ENCODE measurements around the gene PNCK.

PNCK gene

GRCh38 chrX:153625271-153626024 is 48.2 kb downstream of the PNCK start:
- no peak for DNase-seq

DNA sequence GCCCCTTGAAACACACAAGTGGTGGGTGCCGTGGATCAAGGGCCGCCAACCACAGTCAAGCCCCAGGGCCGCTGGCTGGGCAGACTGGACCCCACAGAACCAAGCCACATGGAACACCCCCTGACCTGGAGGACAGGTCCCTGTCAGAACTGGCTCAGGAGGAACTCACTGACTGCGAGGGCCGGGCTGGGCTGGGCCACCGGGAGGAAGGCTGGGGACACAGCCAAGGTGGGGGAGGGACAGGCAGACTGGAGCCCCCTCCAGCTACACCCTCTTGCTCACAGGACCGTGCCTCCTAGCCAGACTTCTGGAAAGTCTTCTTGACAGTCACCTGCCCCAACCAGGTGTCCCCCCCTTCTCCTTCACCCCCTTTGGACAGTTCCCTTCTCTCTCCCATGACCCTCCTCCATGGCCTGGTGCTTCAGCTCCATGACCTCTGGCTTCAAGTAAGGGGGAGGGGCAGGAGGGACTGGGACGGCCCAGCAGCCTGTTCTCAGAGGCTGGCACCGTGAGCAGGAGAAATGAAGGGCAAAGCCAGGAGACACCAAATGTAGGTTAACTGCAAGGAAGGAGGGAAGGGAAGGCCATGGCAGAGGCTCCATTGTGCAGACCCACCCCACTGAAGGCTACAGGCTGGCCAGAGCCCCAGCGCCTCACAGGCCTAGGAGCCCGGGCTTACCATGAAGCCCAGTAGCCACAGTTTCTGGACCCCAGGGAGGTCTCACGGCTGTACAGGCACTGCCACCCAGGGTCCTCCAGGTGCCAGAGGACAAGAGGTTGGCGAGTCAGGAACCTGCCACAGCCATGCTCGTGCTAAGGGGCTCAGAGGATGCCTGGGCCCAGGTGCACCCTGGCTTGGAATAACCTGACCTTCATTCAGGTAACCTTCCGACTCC is 49.2 kb downstream of the PNCK start:
- DNase-seq: no peak

GRCh38 chrX:153623310-153624029 is 50.1 kb downstream of the PNCK start:
- DNase-seq: no peak

GRCh38 chrX:153622661-153623309 is 50.8 kb downstream of the PNCK start:
- no peak for DNase-seq

DNA sequence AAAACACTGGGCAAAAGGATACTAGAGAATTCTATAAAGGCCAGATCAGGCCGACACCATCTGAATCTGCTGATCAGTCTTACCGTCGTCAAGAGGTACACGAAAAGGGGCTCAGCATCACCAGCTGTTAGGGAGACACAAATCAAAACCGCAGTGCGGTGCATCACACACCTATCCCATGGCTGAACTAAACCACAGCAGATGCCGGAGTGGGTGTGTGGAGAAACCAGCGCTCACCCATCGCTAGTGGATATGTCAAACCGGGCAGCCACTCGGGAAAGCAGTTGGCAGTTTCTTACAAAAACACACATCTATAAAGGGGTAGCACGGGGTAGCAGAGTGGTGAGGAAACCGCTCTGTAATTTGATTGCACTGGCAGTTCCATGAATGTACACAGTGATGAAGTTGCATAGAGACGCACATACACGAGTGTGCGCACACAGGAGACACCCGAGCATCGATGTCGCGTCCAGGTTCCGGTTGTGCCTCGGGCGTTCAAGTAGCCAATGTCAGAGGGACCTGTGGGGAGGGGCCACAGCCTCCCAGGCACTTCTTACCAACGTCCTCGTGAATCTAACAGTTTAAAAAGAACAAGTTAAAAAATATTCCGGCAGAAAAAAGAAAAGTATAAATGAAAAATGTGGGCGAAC is 51.5 kb downstream of the PNCK start:
- no peak for DNase-seq

- no peak for DNase-seq
Observed at GRCh38 chrX:153620576-153620975, 53.0 kb downstream of the PNCK start.
